GM23248 (cell line): ENCODE measurements around the gene SLC25A53. TPM values are rescaled to one million over a fixed set of nuclear protein-coding genes. Genes with fewer than 3 reads are reported as not detected.

Experiments
- DNase-seq: peaks from one replicate; pipeline ENCODE4 v3.0.0-alpha.2; 2015
- H2AFZ ChIP-seq: fragments of 200-600 bp; sonication (generic); 2 replicates; pipeline ENCODE4 v1.6.1; 2016; ENCODE audit warnings: antibody characterized with exemption
- H3F3A ChIP-seq: fragments of 200-600 bp; sonication (generic); 2 replicates; pipeline ENCODE4 v1.6.1; 2016; ENCODE audit warnings: mild to moderate bottlenecking, antibody characterized with exemption, mixed run types; ENCODE audit not compliant: insufficient read depth
- H3K27ac ChIP-seq: fragments of 200-600 bp; sonication (generic); 2 replicates; pipeline ENCODE4 v1.5.1; 2016; ENCODE audit warnings: mild to moderate bottlenecking
- H3K27me3 ChIP-seq: fragments of 200-600 bp; sonication (generic); replicated peaks from 2 replicates; pipeline ENCODE4 v1.6.1; 2016; ENCODE audit warnings: mild to moderate bottlenecking; ENCODE audit not compliant: insufficient read depth
- H3K36me3 ChIP-seq: fragments of 200-600 bp; sonication (generic); 2 replicates; pipeline ENCODE4 v1.6.1; 2016; ENCODE audit warnings: low read depth, mild to moderate bottlenecking
- H3K4me1 ChIP-seq: fragments of 200-600 bp; sonication (generic); 2 replicates; pipeline ENCODE4 v1.6.1; 2016; ENCODE audit warnings: mild to moderate bottlenecking; ENCODE audit not compliant: insufficient read depth
- H3K4me2 ChIP-seq: fragments of 200-600 bp; sonication (generic); one replicate; pipeline ENCODE4 v1.6.1; 2016; ENCODE audit warnings: mild to moderate bottlenecking; ENCODE audit not compliant: unreplicated experiment
- H3K4me3 ChIP-seq: fragments of 200-600 bp; sonication (generic); 2 replicates; pipeline ENCODE4 v1.5.1; 2016; ENCODE audit warnings: mild to moderate bottlenecking
- H3K79me2 ChIP-seq: fragments of 200-600 bp; sonication (generic); 2 replicates; pipeline ENCODE4 v1.6.1; 2016; ENCODE audit warnings: mild to moderate bottlenecking; ENCODE audit not compliant: insufficient read depth
- H3K9ac ChIP-seq: fragments of 200-600 bp; sonication (generic); 2 replicates; pipeline ENCODE4 v1.6.1; 2016; ENCODE audit warnings: mild to moderate bottlenecking
- H3K9me2 ChIP-seq: fragments of 200-600 bp; sonication (generic); 2 replicates; pipeline ENCODE4 v1.6.1; 2016; ENCODE audit warnings: mixed run types, mild to moderate bottlenecking, moderate library complexity; ENCODE audit not compliant: insufficient read depth
- H3K9me3 ChIP-seq: fragments of 200-600 bp; sonication (generic); one replicate; pipeline ENCODE4 v1.6.1; 2017; ENCODE audit warnings: low read depth
- H4K20me1 ChIP-seq: fragments of 200-600 bp; sonication (generic); 2 replicates; pipeline ENCODE4 v1.6.0; 2016; ENCODE audit not compliant: insufficient read depth
- EZH2 ChIP-seq: fragments of 200-600 bp; sonication (generic); IDR thresholded peaks from 2 replicates; pipeline ENCODE4 v1.6.1; 2018; ENCODE audit warnings: antibody characterized with exemption, mild to moderate bottlenecking; ENCODE audit not compliant: insufficient read depth, poor library complexity, severe bottlenecking
- EZH2phosphoT487 ChIP-seq: fragments of 200-600 bp; sonication (generic); IDR thresholded peaks from 2 replicates; pipeline ENCODE4 v1.6.1; 2018; ENCODE audit warnings: antibody characterized with exemption, moderate library complexity, mild to moderate bottlenecking, low read depth; ENCODE audit not compliant: insufficient read depth
- WGBS, 2 experiments: methylation state at CpG; one replicate each; pipeline ENCODE4 v1.1.6; 2015 to 2017; ENCODE audit warnings: low lambda C conversion rate in 2 of 2, low coverage in 1 of 2; ENCODE audit errors: missing lambda C conversion rate in 2 of 2; 5-methylcytosine and 5-hydroxymethylcytosine counted together
- in situ Hi-C: fragments of 300-500 bp; cut with MboI; formaldehyde crosslinking; loops from 2 replicates; pipeline ENCODE4 v1.15.0; 2020
- polyA plus RNA-seq: library from polyadenylated mRNA; unstranded; fragments of >200 nt; fragmentation: Nextera tagmentation; extraction: Ambion mirVana; gene quantifications from 2 replicates; pipeline ENCODE4 v1.2.1, GENCODE V29; 2016
- total RNA-seq: library from RNA; depleted of rRNA; stranded (reverse); fragments of >200 nt; shearing (Covaris generic); gene quantifications from 2 replicates; pipeline ENCODE4 v1.2.3, GENCODE V29; 2014; rRNA removed

SLC25A53 gene
- total RNA-seq = 6.1 and 9.9 TPM in 2 replicates
- polyA plus RNA-seq = 6.0 and 6.2 TPM in 2 replicates

- in situ Hi-C loops = no loop called here
These were observed at the start of gene SLC25A53 for GRCh38 chrX:104156630-104157529. TSS of gene SLC25A53 (minus strand) at chrX:104157009. CDS start at chrX:104105257, 51,752 bp downstream.

GRCh38 chrX:104205548-104205947, 48.7 kb upstream of the SLC25A53 start:
- H3K36me3 ChIP-seq = no peaks in the 10 kb centered on the region
- no peaks in the 10 kb centered on the region for H3K79me2 ChIP-seq
- 78 to 79% methylated on average over 4 to 5 of the region's 5 CpGs for WGBS, 2 experiments
- DNase-seq = no peak
- no peak overlapping the region for H3K4me2 ChIP-seq
- H3F3A ChIP-seq = no peaks in the 10 kb centered on the region
- no peaks in the 10 kb centered on the region for H3K9me2 ChIP-seq
- H3K27ac ChIP-seq = no peak overlapping the region
- H3K4me3 ChIP-seq = no peak overlapping the region
- no peaks in the 10 kb centered on the region for H3K9me3 ChIP-seq
- H4K20me1 ChIP-seq = no peaks in the 10 kb centered on the region
- in situ Hi-C loops = no loop called here
- no peak for TF ChIP-seq EZH2
- no peak for TF ChIP-seq EZH2phosphoT487
- no peak overlapping the region for H2AFZ ChIP-seq
- no peak overlapping the region for H3K9ac ChIP-seq
- no peaks in the 10 kb centered on the region for H3K27me3 ChIP-seq
- no peaks in the 10 kb centered on the region for H3K4me1 ChIP-seq

More at GRCh38 chrX:104156630-104157529, at the start of gene SLC25A53:
- Histone ChIP-seq H3K27ac (peak within 1 kb of the TSS; percentile 95), H3K4me2 (peak within 1 kb of the TSS; percentile 92), H3K27me3 (no peaks in the 10 kb centered on the region), H3K4me1 (peaks cover 8% of the 10 kb centered on the region; the same call in 1 of the 2 replicates), H3K36me3 (no peaks in the 10 kb centered on the region), H3K79me2 (peaks cover 45% of the 10 kb centered on the region), H3K9me2 (no peaks in the 10 kb centered on the region), H3K9me3 (no peaks in the 10 kb centered on the region), H2AFZ (peak within 1 kb of the TSS; percentile 97), H3K9ac (peak within 1 kb of the TSS; percentile 93), H3K4me3 (peak within 1 kb of the TSS; percentile 94), H4K20me1 (no peaks in the 10 kb centered on the region), H3F3A (no peaks in the 10 kb centered on the region)
- TF ChIP-seq EZH2 = no peak
- TF ChIP-seq EZH2phosphoT487 = no peak
- peak; percentile 87 for DNase-seq
- 0 to 1% methylated on average over 30 to 44 of the region's 44 CpGs for WGBS, 2 experiments

- no peak overlapping the region for H3K4me3 ChIP-seq
- H3K9me3 ChIP-seq = no peaks in the 10 kb centered on the region
- TF ChIP-seq EZH2 (no peak), EZH2phosphoT487 (no peak)
- H3K36me3 ChIP-seq = peaks cover 14% of the 10 kb centered on the region; the same call in 1 of the 2 replicates
- no peaks in the 10 kb centered on the region for H3K9me2 ChIP-seq
- no peaks in the 10 kb centered on the region for H4K20me1 ChIP-seq
- no peak overlapping the region for H3K27ac ChIP-seq
- 0 out of 2 replicates have a peak, but pooled peaks cover 7% of the 10 kb centered on the region for H3F3A ChIP-seq
- peak; percentile 42 for DNase-seq
- no peaks in the 10 kb centered on the region for H3K79me2 ChIP-seq
- H3K4me2 ChIP-seq = no peak overlapping the region
- in situ Hi-C loops = no loop called here
- H3K9ac ChIP-seq = no peak overlapping the region
- 100% methylated on average over 1 of the region's 1 CpG for WGBS, 2 experiments
- no peak overlapping the region for H2AFZ ChIP-seq
- no peaks in the 10 kb centered on the region; the same call in 1 of the 2 replicates for H3K4me1 ChIP-seq
- H3K27me3 ChIP-seq = no peaks in the 10 kb centered on the region
These were observed 38.8 kb upstream of the SLC25A53 start for GRCh38 chrX:104195489-104196084.

GRCh38 chrX:104195013-104195412, 38.2 kb upstream of the SLC25A53 start:
- Histone ChIP-seq H3K4me3 (no peak overlapping the region), H3K27me3 (no peaks in the 10 kb centered on the region), H3K4me2 (no peak overlapping the region), H3K27ac (0 out of 2 replicates have a peak overlapping the region, but pooled peaks have one; percentile 15), H3K9ac (no peak overlapping the region), H3F3A (0 out of 2 replicates have a peak, but pooled peaks cover 7% of the 10 kb centered on the region), H3K9me2 (no peaks in the 10 kb centered on the region), H2AFZ (no peak overlapping the region), H4K20me1 (no peaks in the 10 kb centered on the region), H3K36me3 (peaks cover 19% of the 10 kb centered on the region; the same call in 1 of the 2 replicates), H3K4me1 (no peaks in the 10 kb centered on the region; the same call in 1 of the 2 replicates), H3K79me2 (peaks cover 5% of the 10 kb centered on the region; the same call in 1 of the 2 replicates), H3K9me3 (no peaks in the 10 kb centered on the region)
- TF ChIP-seq EZH2 (no peak), EZH2phosphoT487 (no peak)
- peak; percentile 10 for DNase-seq
- 0 to 7% methylated on average over 1 of the region's 1 CpG for WGBS, 2 experiments
- in situ Hi-C loops = no loop called here
